Adipocyte (in vitro differentiated cells): ENCODE measurements around the gene SLC35E4.
A peak's percentile ranks its signal among the peaks of the same experiment; 100 is the strongest.
"Not testable (repeated sequence)": the region's sequence is repeated elsewhere in the genome, so short reads cannot be mapped to it uniquely, and the experiment has no call there.

Source experiments
- DNase-seq: peaks from one replicate; pipeline ENCODE4 v3.0.0-alpha.2; 2015; ENCODE audit warnings: low read depth
- H3K27me3 ChIP-seq: replicated peaks from 2 replicates; pipeline ENCODE4 v1.7.0; 2013; ENCODE audit warnings: mild to moderate bottlenecking, low read length, moderate library complexity; ENCODE audit not compliant: control insufficient read depth, insufficient read depth
- H3K36me3 ChIP-seq: 2 replicates; pipeline ENCODE4 v1.7.0; 2013; ENCODE audit warnings: low read length, mild to moderate bottlenecking, moderate library complexity; ENCODE audit not compliant: control insufficient read depth, insufficient read depth, severe bottlenecking
- H3K4me1 ChIP-seq: 2 replicates; pipeline ENCODE4 v1.7.0; 2013; ENCODE audit warnings: mild to moderate bottlenecking, low read length, moderate library complexity; ENCODE audit not compliant: control insufficient read depth, insufficient read depth
- H3K4me3 ChIP-seq: 2 replicates; pipeline ENCODE4 v1.7.0; 2013; ENCODE audit warnings: mild to moderate bottlenecking, low read length, moderate library complexity
- H3K9ac ChIP-seq: 2 replicates; pipeline ENCODE4 v1.7.0; 2013; ENCODE audit warnings: mild to moderate bottlenecking, low read length, moderate library complexity
- H3K9me3 ChIP-seq: 2 replicates; pipeline ENCODE4 v1.7.0; 2013; ENCODE audit warnings: mild to moderate bottlenecking, low read length, moderate library complexity; ENCODE audit not compliant: control insufficient read depth

The SLC35E4 gene

GRCh38 chr22:30614268-30614667 is 21.3 kb upstream of the SLC35E4 start:
- Histone ChIP-seq H3K9me3 (no peaks in the 10 kb centered on the region), H3K27me3 (no peaks in the 10 kb centered on the region), H3K4me1 (peaks cover 3% of the 10 kb centered on the region), H3K9ac (no peak overlapping the region), H3K4me3 (no peak overlapping the region), H3K36me3 (no peaks in the 10 kb centered on the region)
- no peak for DNase-seq

DNA sequence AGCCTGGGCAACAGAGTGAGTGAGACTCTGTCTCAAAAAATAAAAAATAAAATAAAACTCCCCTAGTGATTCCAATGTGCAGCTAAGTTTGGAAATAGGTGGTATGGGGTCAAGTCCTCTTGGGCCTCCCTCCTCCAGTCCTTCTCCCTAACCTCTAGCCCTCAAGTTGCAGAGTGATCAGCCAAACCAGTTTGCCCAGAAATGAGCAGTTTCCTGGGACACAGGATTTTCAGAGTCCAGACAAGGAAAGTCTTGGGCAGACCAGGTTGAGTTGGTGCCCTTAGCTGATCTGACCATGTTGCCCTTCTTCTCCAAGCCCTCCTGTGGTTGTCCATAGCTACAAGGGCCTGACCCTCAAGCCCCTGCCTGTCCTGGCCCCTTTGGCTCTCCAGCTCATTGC is 20.7 kb upstream of the SLC35E4 start:
- no peak overlapping the region for H3K4me3 ChIP-seq
- H3K9me3 ChIP-seq, result no peaks in the 10 kb centered on the region
- H3K4me1 ChIP-seq, result no peaks in the 10 kb centered on the region
- H3K36me3 ChIP-seq, result no peaks in the 10 kb centered on the region
- H3K9ac ChIP-seq, result no peak overlapping the region
- no peaks in the 10 kb centered on the region for H3K27me3 ChIP-seq
- DNase-seq, result no peak

DNA sequence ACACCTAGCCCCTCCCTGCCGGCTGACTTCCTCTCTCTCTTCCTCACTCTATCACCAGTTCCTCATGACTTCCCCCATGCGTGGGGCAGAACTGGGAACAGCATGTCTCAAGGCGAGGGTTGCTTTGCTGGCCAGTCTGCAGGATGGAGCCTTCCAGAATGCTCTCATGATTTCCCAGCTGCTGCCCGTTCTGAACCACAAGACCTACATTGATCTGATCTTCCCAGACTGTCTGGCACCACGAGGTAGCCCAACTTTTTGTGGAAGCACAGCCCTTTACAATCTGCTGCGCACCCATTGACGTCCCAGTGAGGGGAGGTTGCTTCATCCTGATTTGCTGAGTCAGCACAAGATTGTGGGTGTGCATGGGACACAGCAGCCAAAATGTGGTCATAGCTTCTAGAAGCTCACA is 20.0 kb upstream of the SLC35E4 start:
- H3K9me3 ChIP-seq, result no peaks in the 10 kb centered on the region
- DNase-seq, result no peak
- no peaks in the 10 kb centered on the region for H3K36me3 ChIP-seq
- H3K4me3 ChIP-seq, result no peak overlapping the region
- H3K9ac ChIP-seq, result no peak overlapping the region
- H3K27me3 ChIP-seq, result no peaks in the 10 kb centered on the region
- H3K4me1 ChIP-seq, result no peaks in the 10 kb centered on the region

DNA sequence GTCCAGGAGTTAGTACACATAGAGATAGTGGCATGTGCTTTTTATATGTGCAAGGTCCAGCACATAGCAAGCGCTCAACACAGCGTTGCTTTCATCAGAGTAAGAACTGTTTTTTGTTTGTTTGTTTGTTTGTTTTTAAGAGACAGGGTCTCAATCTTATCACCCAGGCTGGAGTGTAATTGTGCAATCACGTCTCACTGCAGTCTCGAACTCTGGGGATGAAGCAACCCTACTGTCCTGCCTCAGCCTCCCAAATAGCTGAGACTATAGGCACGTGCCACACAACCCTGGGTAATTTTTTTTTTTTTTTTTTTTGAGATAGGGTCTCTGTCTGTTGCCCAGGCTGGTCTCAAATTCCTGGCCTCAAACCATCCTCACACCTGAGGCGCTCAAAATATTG is 17.8 kb upstream of the SLC35E4 start:
- no peaks in the 10 kb centered on the region for H3K9me3 ChIP-seq
- no peak for DNase-seq
- no peak overlapping the region for H3K9ac ChIP-seq
- H3K4me3 ChIP-seq, result no peak overlapping the region
- no peaks in the 10 kb centered on the region for H3K27me3 ChIP-seq
- no peaks in the 10 kb centered on the region for H3K36me3 ChIP-seq
- H3K4me1 ChIP-seq, result no peaks in the 10 kb centered on the region

- not testable (repeated sequence) for H3K27me3 ChIP-seq, H3K36me3 ChIP-seq, H3K9ac ChIP-seq, H3K4me1 ChIP-seq, H3K9me3 ChIP-seq, DNase-seq, H3K4me3 ChIP-seq
These were observed 15.7 kb upstream of the SLC35E4 start for GRCh38 chr22:30619909-30620308.

DNA sequence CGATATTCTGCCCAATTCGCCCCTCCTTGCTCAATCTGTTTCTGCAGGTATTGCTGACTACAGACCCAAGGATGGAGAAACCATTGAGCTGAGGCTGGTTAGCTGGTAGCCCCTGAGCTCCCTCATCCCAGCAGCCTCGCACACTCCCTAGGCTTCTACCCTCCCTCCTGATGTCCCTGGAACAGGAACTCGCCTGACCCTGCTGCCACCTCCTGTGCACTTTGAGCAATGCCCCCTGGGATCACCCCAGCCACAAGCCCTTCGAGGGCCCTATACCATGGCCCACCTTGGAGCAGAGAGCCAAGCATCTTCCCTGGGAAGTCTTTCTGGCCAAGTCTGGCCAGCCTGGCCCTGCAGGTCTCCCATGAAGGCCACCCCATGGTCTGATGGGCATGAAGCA is 9.2 kb upstream of the SLC35E4 start:
- no peak overlapping the region for H3K4me3 ChIP-seq
- H3K36me3 ChIP-seq, result no peaks in the 10 kb centered on the region
- no peaks in the 10 kb centered on the region for H3K4me1 ChIP-seq
- no peaks in the 10 kb centered on the region for H3K9me3 ChIP-seq
- no peak for DNase-seq
- no peaks in the 10 kb centered on the region for H3K27me3 ChIP-seq
- H3K9ac ChIP-seq, result no peak overlapping the region

DNA sequence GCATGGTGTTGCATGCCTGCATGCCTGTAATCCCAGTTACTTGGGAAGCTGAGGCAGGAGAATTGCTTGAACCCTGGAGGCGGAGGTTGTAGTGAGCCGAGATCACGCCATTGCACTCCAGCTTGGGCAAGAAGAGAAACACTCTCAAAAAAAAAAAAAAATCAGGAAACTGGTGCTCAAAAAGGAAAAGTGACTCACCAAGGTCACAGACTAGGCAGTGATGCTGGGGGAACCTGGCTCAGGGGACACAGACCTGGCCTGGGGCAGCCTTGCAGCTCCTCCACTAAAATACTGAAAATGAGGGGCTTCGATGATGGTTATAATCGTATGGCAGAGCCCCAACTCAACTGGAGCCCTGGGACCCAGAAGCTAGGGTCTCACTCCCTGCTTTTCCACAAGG is 8.1 kb upstream of the SLC35E4 start:
- Histone ChIP-seq H3K4me3 (no peak overlapping the region), H3K4me1 (no peaks in the 10 kb centered on the region), H3K36me3 (no peaks in the 10 kb centered on the region), H3K9ac (no peak overlapping the region), H3K27me3 (no peaks in the 10 kb centered on the region), H3K9me3 (no peaks in the 10 kb centered on the region)
- DNase-seq, result no peak

GRCh38 chr22:30628491-30628890 is 7.1 kb upstream of the SLC35E4 start:
- Histone ChIP-seq H3K4me3 (no peak overlapping the region), H3K27me3 (no peaks in the 10 kb centered on the region), H3K4me1 (no peaks in the 10 kb centered on the region), H3K9ac (no peak overlapping the region), H3K36me3 (no peaks in the 10 kb centered on the region), H3K9me3 (no peaks in the 10 kb centered on the region)
- DNase-seq, result no peak

DNA sequence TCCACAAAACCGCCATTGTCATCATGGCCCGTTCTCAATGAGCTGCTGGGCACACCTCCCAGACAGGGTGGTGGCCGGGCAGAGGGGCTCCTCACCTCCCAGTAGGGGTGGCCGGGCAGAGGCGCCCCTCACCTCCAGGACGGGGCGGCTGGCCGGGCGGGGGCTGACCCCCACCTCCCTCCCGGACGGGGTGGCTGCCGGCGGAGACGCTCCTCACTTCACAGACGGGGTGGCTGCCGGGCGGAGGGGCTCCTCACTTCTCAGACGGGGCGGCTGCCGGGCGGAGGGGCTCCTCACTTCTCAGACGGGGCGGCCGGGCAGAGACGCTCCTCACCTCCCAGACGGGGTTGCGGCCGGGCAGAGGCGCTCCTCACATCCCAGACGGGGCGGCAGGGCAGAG is 4.1 kb upstream of the SLC35E4 start:
- peaks cover 15% of the 10 kb centered on the region for H3K4me1 ChIP-seq
- not testable (repeated sequence) for H3K4me3 ChIP-seq, DNase-seq, H3K27me3 ChIP-seq, H3K36me3 ChIP-seq, H3K9me3 ChIP-seq, H3K9ac ChIP-seq

DNA sequence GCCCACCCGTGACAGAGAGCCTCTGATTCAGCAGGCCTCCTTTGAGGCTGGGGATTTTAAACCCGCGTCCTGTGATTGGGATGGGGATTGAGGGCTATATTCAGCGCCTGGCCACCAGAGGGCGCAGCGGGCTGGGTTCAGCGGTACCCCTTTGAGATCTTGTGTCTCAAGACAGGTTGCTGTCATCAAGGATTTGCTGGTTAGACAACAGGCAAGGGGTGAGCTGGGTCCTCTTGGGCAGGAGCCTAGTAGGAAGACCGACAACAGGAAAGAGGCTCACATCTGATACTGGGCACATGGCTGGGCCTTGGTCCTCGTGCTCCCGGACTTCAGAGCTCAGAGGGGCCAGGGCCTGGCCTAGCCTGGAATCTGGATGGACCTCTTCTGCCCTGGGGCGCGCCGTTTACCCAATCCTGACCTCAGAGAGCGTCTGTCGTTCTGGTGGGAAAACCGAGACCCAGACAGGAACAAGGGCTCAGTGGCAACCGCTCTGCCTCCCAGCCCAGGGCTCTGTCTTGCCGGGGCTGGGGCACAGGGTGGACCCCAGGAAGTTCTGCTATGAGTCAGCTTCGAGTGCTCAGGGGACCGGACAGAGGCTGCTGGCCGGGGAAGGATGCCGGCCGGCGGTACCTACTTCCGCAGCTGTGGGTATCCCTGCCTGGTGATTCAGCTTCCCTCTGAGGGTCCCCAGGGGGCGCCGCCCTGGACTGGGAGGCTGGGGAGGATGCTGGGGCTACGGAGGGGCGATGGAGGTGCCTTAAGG is 929 bp upstream of the SLC35E4 start:
- Histone ChIP-seq H3K36me3 (no peaks in the 10 kb centered on the region), H3K4me3 (peak overlapping the region; percentile 78), H3K9ac (peak overlapping the region; percentile 83), H3K27me3 (no peaks in the 10 kb centered on the region), H3K4me1 (peaks cover 29% of the 10 kb centered on the region), H3K9me3 (no peaks in the 10 kb centered on the region)
- peak; percentile 96 for DNase-seq

GRCh38 chr22:30636226-30637077 is 871 bp downstream of the SLC35E4 start:
- no peaks in the 10 kb centered on the region for H3K9me3 ChIP-seq
- H3K4me3 ChIP-seq, result peak overlapping the region; percentile 94
- peak; percentile 31 for DNase-seq
- peak overlapping the region; percentile 93 for H3K9ac ChIP-seq
- no peaks in the 10 kb centered on the region for H3K36me3 ChIP-seq
- no peaks in the 10 kb centered on the region for H3K27me3 ChIP-seq
- H3K4me1 ChIP-seq, result peaks cover 38% of the 10 kb centered on the region
